ENCODE data around the gene PCDH9.

DNA sequence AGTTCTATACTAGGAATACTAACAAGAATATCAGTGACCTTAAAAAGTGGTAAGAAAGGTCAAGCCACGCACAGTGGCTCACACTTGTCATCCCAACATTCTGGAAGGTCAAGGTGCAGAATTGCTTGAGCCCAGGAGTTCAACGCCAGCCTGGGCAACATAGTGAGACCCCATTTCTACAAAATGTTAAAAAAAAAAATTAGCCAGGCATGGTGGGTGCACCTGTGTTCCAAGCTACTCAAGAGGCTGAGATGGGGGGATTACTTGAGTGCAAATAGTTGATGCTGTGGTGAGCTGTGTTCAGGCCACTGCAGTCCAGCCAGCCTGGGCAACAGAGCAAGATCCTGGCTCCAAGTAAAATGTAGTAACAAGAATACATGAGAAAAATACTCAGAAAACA, 61.8 kb downstream of the PCDH9 start:
- TF ChIP-seq, protein P1, sequence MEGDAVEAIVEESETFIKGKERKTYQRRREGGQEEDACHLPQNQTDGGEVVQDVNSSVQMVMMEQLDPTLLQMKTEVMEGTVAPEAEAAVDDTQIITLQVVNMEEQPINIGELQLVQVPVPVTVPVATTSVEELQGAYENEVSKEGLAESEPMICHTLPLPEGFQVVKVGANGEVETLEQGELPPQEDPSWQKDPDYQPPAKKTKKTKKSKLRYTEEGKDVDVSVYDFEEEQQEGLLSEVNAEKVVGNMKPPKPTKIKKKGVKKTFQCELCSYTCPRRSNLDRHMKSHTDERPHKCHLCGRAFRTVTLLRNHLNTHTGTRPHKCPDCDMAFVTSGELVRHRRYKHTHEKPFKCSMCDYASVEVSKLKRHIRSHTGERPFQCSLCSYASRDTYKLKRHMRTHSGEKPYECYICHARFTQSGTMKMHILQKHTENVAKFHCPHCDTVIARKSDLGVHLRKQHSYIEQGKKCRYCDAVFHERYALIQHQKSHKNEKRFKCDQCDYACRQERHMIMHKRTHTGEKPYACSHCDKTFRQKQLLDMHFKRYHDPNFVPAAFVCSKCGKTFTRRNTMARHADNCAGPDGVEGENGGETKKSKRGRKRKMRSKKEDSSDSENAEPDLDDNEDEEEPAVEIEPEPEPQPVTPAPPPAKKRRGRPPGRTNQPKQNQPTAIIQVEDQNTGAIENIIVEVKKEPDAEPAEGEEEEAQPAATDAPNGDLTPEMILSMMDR (IDR thresholded peaks at IDR 0.05): no peak
- no peak for TF ChIP-seq POLR2A (IDR thresholded peaks at IDR 0.05)

Measured in heart left ventricle (tissue), 13 donors.